ENCODE measurements around the gene CD37. TPM values are rescaled to one million over a fixed set of nuclear protein-coding genes. Genes with fewer than 3 reads are reported as not detected.

Gene CD37
- total RNA-seq, 1 experiment from 2014 or later = not detected

GRCh38 chr19:49290517-49290916 lies 44.7 kb upstream of the CD37 start:
- H3K9me2 ChIP-seq (replicated peaks; ENCODE audit: low read length) = no peaks in the 10 kb centered on the region
- no peaks in the 10 kb centered on the region for H3F3A ChIP-seq (ENCODE audit: low read length, unreplicated experiment)
- no peak for ATAC-seq
- intact Hi-C loops (cut with micrococcal nuclease) = no loop called here
- H3K36me3 ChIP-seq (ENCODE audit: low read depth, low read length) = no peaks in the 10 kb centered on the region
- TF ChIP-seq CTCF (conservative IDR thresholded peaks at IDR 0.05; ENCODE audit: low read depth, low read length) (no peak), EZH2phosphoT487 (IDR thresholded peaks at IDR 0.05; ENCODE audit: borderline replicate concordance, low read length) (no peak), EZH2 (IDR thresholded peaks at IDR 0.05; ENCODE audit: low read length, unreplicated experiment) (no peak)
- BruUV-seq (replicated peaks) = no TSS peak
- H3K27me3 ChIP-seq (ENCODE audit: low read length) = peaks cover 8% of the 10 kb centered on the region
- no peaks in the 10 kb centered on the region for H4K20me1 ChIP-seq (ENCODE audit: low read length)
- no peak overlapping the region for H3K9ac ChIP-seq (ENCODE audit: low read length)
- no peak overlapping the region for H2AFZ ChIP-seq (ENCODE audit: low read length)
- no peak overlapping the region for H3K4me3 ChIP-seq (ENCODE audit: low read length)
- H3K4me2 ChIP-seq (ENCODE audit: low read length) = no peak overlapping the region
- no peak for DNase-seq
- CTCF ChIA-PET = no interaction called here
- no peaks in the 10 kb centered on the region for H3K79me2 ChIP-seq (ENCODE audit: low read length)
- H3K9me3 ChIP-seq (ENCODE audit: low read length) = no peaks in the 10 kb centered on the region
- H3K27ac ChIP-seq (ENCODE audit: low read length) = no peak overlapping the region
- POLR2A ChIA-PET (ENCODE audit: unreplicated experiment) = no interaction called here
- no peaks in the 10 kb centered on the region for H3K4me1 ChIP-seq (ENCODE audit: insufficient read depth, low read length)

GRCh38 chr19:49294401-49294800 lies 40.8 kb upstream of the CD37 start:
- no peak for DNase-seq
- CTCF ChIA-PET = no interaction called here
- no TSS peak for BruUV-seq (replicated peaks)

More at GRCh38 chr19:49294401-49294800, 40.8 kb upstream of the CD37 start:
- no peak overlapping the region for H2AFZ ChIP-seq (ENCODE audit: low read length)
- no peak overlapping the region for H3K27ac ChIP-seq (ENCODE audit: low read length)
- no peaks in the 10 kb centered on the region for H4K20me1 ChIP-seq (ENCODE audit: low read length)
- no peaks in the 10 kb centered on the region for H3K79me2 ChIP-seq (ENCODE audit: low read length)
- no peaks in the 10 kb centered on the region for H3K4me1 ChIP-seq (ENCODE audit: insufficient read depth, low read length)
- no peaks in the 10 kb centered on the region for H3K9me2 ChIP-seq (replicated peaks; ENCODE audit: low read length)
- H3F3A ChIP-seq (ENCODE audit: low read length, unreplicated experiment) = no peaks in the 10 kb centered on the region
- no peaks in the 10 kb centered on the region for H3K36me3 ChIP-seq (ENCODE audit: low read depth, low read length)
- intact Hi-C loops (cut with micrococcal nuclease) = no loop called here
- H3K9ac ChIP-seq (ENCODE audit: low read length) = no peak overlapping the region
- ATAC-seq = no peak
- peaks cover 16% of the 10 kb centered on the region for H3K27me3 ChIP-seq (ENCODE audit: low read length)
- H3K4me3 ChIP-seq (ENCODE audit: low read length) = no peak overlapping the region
- no peaks in the 10 kb centered on the region for H3K9me3 ChIP-seq (ENCODE audit: low read length)
- H3K4me2 ChIP-seq (ENCODE audit: low read length) = no peak overlapping the region
- no peak for TF ChIP-seq CTCF (conservative IDR thresholded peaks at IDR 0.05; ENCODE audit: low read depth, low read length)
- TF ChIP-seq EZH2phosphoT487 (IDR thresholded peaks at IDR 0.05; ENCODE audit: borderline replicate concordance, low read length) = no peak
- no peak for TF ChIP-seq EZH2 (IDR thresholded peaks at IDR 0.05; ENCODE audit: low read length, unreplicated experiment)
- POLR2A ChIA-PET (ENCODE audit: unreplicated experiment) = no interaction called here

All from PC-3 (cell line).